AG08395 (cell line): Measurements from ENCODE around the gene HOTAIR.

ENCODE experiments used
- DNase-seq: peaks from one replicate; pipeline ENCODE4 v3.0.0; 2012; ENCODE audit warnings: mixed read lengths, low spot score

The HOTAIR gene

GRCh38 chr12:53928054-53928835 lies 46.5 kb downstream of the HOTAIR start:
- DNase-seq: no peak

DNA sequence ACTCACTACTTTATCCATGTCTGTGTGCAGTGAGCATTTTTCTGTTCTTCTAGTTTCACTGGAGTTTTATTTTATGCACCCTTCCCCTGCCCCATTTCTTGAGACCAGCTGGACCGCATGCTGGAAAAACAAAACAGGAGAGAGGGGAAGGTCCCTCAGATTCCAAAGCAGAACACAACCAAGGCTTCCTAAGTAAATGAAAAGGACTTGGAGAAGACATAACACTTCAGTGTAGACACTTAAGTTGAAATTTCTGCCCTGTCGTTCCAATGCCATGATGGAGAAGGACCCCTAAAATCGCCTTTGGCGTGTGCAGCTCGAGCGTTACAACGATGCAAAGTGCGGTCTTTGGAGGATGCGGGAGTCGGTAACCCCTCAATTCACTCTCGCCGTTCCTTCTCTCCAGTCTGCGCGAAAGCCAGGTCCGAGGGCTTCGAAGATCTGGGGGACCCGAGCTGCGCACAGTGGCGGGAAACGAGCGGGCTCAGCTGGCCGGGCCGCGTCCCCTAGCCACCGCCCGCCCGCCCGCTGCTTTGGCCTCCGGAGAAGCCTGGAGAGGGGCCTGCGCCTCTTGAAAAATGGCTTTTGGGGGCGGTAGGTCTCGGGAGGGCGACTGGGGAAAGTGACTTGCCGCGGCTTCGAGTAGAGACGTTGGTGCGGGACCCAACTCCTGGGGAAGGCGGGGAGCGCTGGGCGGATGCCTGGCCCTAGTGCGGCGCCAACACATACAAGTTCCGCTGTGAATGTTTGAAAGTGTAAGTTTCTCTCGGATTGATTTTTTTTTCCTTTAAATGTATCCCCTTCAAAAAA lies 47.3 kb downstream of the HOTAIR start:
- DNase-seq: no peak

DNA sequence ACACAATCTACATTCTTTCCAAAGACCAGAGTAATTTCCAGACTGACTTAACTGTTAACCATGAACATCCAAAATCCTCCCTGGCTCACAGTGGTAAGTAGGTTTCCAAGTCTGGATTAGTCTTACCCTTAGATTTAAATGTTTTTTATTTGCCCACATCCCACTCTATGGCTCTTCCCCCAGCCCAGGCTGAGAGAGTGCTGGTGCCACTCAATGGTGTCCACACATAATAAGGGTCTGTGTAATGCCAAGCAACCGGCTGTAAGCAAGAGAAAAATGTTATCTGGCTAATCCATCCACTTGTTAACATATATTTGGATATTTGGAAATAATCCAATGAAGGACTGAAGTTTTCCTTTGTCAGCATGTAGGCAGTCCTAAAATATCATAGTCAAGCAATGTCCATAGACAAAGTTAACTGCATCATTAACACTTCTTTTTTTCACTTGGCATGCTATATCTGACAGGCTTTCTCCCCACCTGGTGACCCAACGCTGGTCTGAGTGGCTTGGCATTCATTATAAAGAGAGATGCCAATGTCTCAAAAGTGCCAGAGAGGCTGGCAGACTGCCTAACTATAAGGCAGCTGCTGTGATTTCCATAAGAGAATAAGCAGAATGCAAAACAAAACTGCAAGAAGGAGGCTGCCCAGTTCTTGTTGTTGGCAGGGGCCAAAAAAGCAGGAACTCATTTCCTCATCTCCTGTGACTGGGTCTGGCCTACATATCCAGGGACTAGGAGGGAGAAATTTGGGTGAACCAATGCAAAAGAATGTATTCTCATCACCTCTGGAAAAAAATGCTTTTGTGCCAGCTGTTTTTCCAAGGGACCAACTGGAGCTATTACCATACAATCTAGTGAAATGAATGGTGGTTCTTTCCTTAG lies 50.0 kb downstream of the HOTAIR start:
- DNase-seq: no peak

GRCh38 chr12:53916788-53917655 lies 57.7 kb downstream of the HOTAIR start:
- DNase-seq: no peak
